CD4-positive, alpha-beta memory T cell (primary cell): Measurements from ENCODE around the gene ESPN. TPM values are rescaled to one million over a fixed set of nuclear protein-coding genes. Genes with fewer than 3 reads are reported as not detected.

ENCODE experiments used
- microRNA-seq: library from miRNA; unstranded; fragments of <30 nt; microRNA quantifications from one replicate; pipeline ENCODE4 v1.2.0, GENCODE V29; 2021; ENCODE audit warnings: borderline replicate concordance, borderline number of aligned reads, borderline microRNAs expressed, mixed read lengths
- polyA plus RNA-seq, 2 donors: library from polyadenylated mRNA; unstranded; fragments of 300-500 nt; fragmentation: Illumina TruSeq; gene quantifications; one replicate each; pipeline ENCODE4 v1.2.3, GENCODE V29; 2021
- total RNA-seq, 2 experiments: library from RNA; stranded (reverse); gene quantifications; one replicate each; pipeline ENCODE4 v1.2.3, GENCODE V29; 2021

ESPN gene
- total and polyA plus RNA-seq, 4 experiments from 2014 or later, result 0.48 to 13.5 (median 6.3) TPM

Small RNA genes lying within 50 kb of the gene (microRNA-seq; reads per million reads assigned to microRNA genes)
- gene MIR4252, result not detected

Other genes starting within 250 kb of the ESPN start
- gene CHD5, start 244.5 kb upstream of the ESPN start, total RNA-seq, result under 1 TPM; 0.06 to 0.17 TPM
- not detected for gene CHD5, start 244.5 kb upstream of the ESPN start, polyA plus RNA-seq
- 100 to 1,000 TPM; 491 to 503 TPM for gene RPL22, start 225.2 kb upstream of the ESPN start, total RNA-seq
- gene RPL22, start 225.2 kb upstream of the ESPN start, polyA plus RNA-seq, result 100 to 1,000 TPM; 215 to 259 TPM
- 1 to 10 TPM; 8.7 to 9.4 TPM for gene RNF207, start 218.7 kb upstream of the ESPN start, total RNA-seq
- 1 to 10 TPM; 1.7 to 2.0 TPM for gene RNF207, start 218.7 kb upstream of the ESPN start, polyA plus RNA-seq
- gene ICMT, start 188.8 kb upstream of the ESPN start, total RNA-seq, result 10 to 100 TPM; 19.6 to 23.1 TPM
- 10 to 100 TPM; 16.1 to 21.3 TPM for gene ICMT, start 188.8 kb upstream of the ESPN start, polyA plus RNA-seq
- not detected for gene HES3, start 180.6 kb upstream of the ESPN start, total RNA-seq
- not detected for gene HES3, start 180.6 kb upstream of the ESPN start, polyA plus RNA-seq
- gene GPR153, start 163.7 kb upstream of the ESPN start, total RNA-seq, result under 1 TPM; 0.32 to 0.33 TPM
- gene GPR153, start 163.7 kb upstream of the ESPN start, polyA plus RNA-seq, result not detected
- gene ACOT7, start 31.0 kb upstream of the ESPN start, total RNA-seq, result 1 to 10 TPM; 2.7 to 3.1 TPM
- gene ACOT7, start 31.0 kb upstream of the ESPN start, polyA plus RNA-seq, result 1 to 10 TPM; 6.5 to 7.4 TPM
- gene HES2, start 4.9 kb upstream of the ESPN start, total RNA-seq, result not detected
- not detected for gene HES2, start 4.9 kb upstream of the ESPN start, polyA plus RNA-seq
- gene TNFRSF25, start 41.4 kb downstream of the ESPN start, total RNA-seq, result 100 to 1,000 TPM; 392 to 415 TPM
- 10 to 100 TPM; 28.9 to 60.7 TPM for gene TNFRSF25, start 41.4 kb downstream of the ESPN start, polyA plus RNA-seq
- 10 to 100 TPM; 10.4 to 11.8 TPM for gene PLEKHG5, start 66.9 kb downstream of the ESPN start, total RNA-seq
- gene PLEKHG5, start 66.9 kb downstream of the ESPN start, polyA plus RNA-seq, result 1 to 10 TPM; 1.7 to 2.0 TPM
- gene NOL9, start 129.7 kb downstream of the ESPN start, total RNA-seq, result 10 to 100 TPM; 59.9 to 60.9 TPM
- gene NOL9, start 129.7 kb downstream of the ESPN start, polyA plus RNA-seq, result 10 to 100 TPM; 12.7 to 32.6 TPM
- not detected for gene TAS1R1, start 130.5 kb downstream of the ESPN start, total RNA-seq
- gene TAS1R1, start 130.5 kb downstream of the ESPN start, polyA plus RNA-seq, result not detected
- 10 to 100 TPM; 62.6 to 70.7 TPM for gene ZBTB48, start 155.2 kb downstream of the ESPN start, total RNA-seq
- gene ZBTB48, start 155.2 kb downstream of the ESPN start, polyA plus RNA-seq, result 10 to 100 TPM; 18.4 to 23.9 TPM
- gene KLHL21, start 178.1 kb downstream of the ESPN start, total RNA-seq, result 10 to 100 TPM; 80.6 to 85.2 TPM
- gene KLHL21, start 178.1 kb downstream of the ESPN start, polyA plus RNA-seq, result 10 to 100 TPM; 18.3 to 32.5 TPM
- 10 to 100 TPM; 13.1 to 14.7 TPM for gene PHF13, start 189.0 kb downstream of the ESPN start, total RNA-seq
- gene PHF13, start 189.0 kb downstream of the ESPN start, polyA plus RNA-seq, result 1 to 10 TPM; 2.1 to 6.9 TPM
- gene THAP3, start 200.1 kb downstream of the ESPN start, total RNA-seq, result 10 to 100 TPM; 29.5 to 34.5 TPM
- gene THAP3, start 200.1 kb downstream of the ESPN start, polyA plus RNA-seq, result 10 to 100 TPM; 13.5 to 18.7 TPM